HG03565 (cell line): ENCODE data around the gene EBPL.
A peak's percentile ranks its signal among the peaks of the same experiment; 100 is the strongest.

Source experiments
- ATAC-seq: cut with Tn5 transposase; IDR thresholded peaks from one replicate; pipeline ENCODE4 v1.9.1; 2021; ENCODE audit warnings: mild to moderate bottlenecking, moderate library complexity; ENCODE audit not compliant: unreplicated experiment

Gene EBPL

GRCh38 chr13:49676581-49677298, 14.5 kb downstream of the EBPL start:
- ATAC-seq = no peak

DNA sequence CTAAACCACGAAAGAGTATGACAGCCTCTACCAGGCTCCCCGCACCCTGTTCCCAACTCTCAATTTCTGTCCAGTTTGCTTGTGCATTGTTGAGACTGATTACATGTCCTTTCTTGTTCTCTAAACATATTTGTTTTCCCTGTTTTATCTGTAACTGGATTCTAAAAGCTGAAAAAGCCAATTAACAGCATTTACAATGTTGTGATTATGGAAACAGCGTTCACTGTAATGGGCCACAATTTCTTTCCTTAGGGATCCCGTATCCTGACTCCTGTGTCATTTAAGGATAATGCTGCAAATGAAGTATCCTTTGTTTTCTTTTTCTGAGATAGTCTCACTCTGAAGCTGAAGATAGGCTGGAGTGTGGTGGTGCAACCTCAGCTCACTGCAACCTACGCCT, 20.5 kb downstream of the EBPL start:
- no peak for ATAC-seq

- ATAC-seq = peak; percentile 72
Observed at GRCh38 chr13:49669735-49670309, 21.5 kb downstream of the EBPL start.

- ATAC-seq = no peak
Observed at GRCh38 chr13:49667773-49668172, 23.5 kb downstream of the EBPL start.

DNA sequence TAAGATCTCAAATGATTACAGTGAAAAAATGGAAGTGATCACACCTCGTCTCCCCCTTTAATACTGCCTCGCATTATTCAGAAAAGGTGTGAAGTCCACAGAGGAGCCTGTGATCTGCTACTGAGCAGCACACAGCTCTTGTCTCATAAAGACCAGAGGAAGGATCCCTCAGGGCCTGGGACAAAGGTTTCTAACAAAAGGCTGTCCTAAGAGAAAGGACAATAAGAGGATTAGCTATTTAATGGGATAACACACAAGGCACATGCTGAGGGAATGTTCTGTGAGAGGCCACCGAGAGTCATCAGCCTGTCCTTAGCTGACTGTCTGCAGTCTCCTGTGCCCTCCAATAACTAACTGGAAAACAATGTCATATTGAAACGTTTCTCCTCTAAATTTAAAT, 26.7 kb downstream of the EBPL start:
- ATAC-seq = no peak

GRCh38 chr13:49657241-49657641, 34.0 kb downstream of the EBPL start:
- no peak for ATAC-seq

DNA sequence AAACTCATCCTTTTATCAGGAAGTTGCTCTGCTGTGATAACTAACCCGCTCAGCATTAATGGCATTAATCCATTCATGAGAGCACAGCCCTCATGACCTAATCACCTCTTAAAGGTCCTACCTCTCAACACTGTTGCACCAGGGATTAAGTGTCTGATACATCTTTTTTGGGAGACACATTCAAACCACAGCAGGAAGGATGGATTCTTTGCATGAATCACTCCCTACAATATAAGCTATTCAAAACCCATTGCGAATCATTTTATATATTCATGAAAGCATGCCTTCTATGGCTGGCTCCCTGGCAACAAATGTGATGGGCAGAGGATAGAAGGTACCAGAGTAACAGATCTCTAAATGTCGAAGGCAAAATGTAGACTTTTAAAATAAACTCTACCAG, 35.4 kb downstream of the EBPL start:
- ATAC-seq = no peak

GRCh38 chr13:49654011-49654410, 37.3 kb downstream of the EBPL start:
- no peak for ATAC-seq

- no peak for ATAC-seq
Observed at GRCh38 chr13:49653478-49653877, 37.8 kb downstream of the EBPL start.

GRCh38 chr13:49652355-49653305, 38.7 kb downstream of the EBPL start:
- no peak for ATAC-seq

GRCh38 chr13:49651570-49652354, 39.5 kb downstream of the EBPL start:
- no peak for ATAC-seq

GRCh38 chr13:49649963-49650312, 41.3 kb downstream of the EBPL start:
- ATAC-seq = no peak

GRCh38 chr13:49649244-49649962, 41.9 kb downstream of the EBPL start:
- no peak for ATAC-seq

DNA sequence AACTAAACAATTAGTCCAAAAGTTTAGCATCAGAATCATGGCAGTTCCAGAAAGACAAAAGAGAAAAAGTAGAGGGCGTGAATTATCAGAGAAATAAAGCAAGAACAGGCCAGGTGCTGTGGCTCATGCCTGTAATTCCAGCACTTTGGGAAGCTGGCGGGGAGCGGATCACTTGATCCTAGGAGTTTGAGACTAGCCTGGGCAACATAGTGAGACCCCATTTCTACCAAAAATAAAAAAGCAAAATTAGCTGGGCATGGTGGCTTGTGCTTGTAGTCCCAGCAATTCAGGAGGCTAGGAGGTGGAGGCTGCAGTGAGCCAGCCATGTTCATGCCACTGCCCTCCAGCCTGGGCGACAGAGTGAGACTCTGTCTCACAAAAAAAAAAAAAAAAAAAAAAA, 44.6 kb downstream of the EBPL start:
- no peak for ATAC-seq

- no peak for ATAC-seq
Observed at GRCh38 chr13:49645451-49645850, 45.8 kb downstream of the EBPL start.

GRCh38 chr13:49643035-49643646, 48.1 kb downstream of the EBPL start:
- ATAC-seq = no peak

- ATAC-seq = no peak
Observed at GRCh38 chr13:49641801-49642291, 49.4 kb downstream of the EBPL start.

DNA sequence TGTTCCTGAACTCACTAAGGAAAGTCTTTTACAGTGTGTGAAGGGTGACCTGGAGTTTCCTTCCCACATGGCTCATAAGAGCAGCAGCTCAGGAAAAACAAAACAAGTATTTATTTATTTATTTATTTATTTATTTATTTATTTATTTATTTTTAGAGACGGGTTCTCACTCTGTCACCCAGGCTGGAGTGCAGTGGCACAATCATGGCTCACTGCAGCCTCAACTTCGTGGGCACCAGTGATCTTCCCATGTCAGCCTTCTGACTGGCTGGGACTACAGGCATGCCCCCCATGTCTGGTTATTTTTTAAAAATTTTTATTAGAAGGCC, 52.6 kb downstream of the EBPL start:
- no peak for ATAC-seq

GRCh38 chr13:49638030-49638743, 53.1 kb downstream of the EBPL start:
- ATAC-seq = no peak
